Activated T-helper 1 cell treated with anti-CD3 and anti-CD28 coated beads, Interleukin-12 subunit alpha, Interleukin-12 subunit beta, Interleukin-2, Interleukin-4 antibody, amounts not matched to agents 30 ng/mL and 10 ng/mL and 1 ng/mL, durations not matched to agents 14 hours and 24 hours and 36 hours (primary cell): Measurements from ENCODE around the gene PCSK7. TPM values are rescaled to one million over a fixed set of nuclear protein-coding genes. Genes with fewer than 3 reads are reported as not detected.
"Not testable (repeated sequence)": the region's sequence is repeated elsewhere in the genome, so short reads cannot be mapped to it uniquely, and the experiment has no call there.

Experiments
- DNase-seq: peaks from one replicate; pipeline ENCODE4 v3.0.0; 2021; ENCODE audit warnings: low spot score
- H3K27ac Mint-ChIP-seq: one replicate; pipeline ENCODE4 v1.8.0; 2021; ENCODE audit warnings: mild to moderate bottlenecking, mixed read lengths
- H3K27me3 Mint-ChIP-seq: one replicate; pipeline ENCODE4 v1.8.0; 2022; ENCODE audit warnings: mild to moderate bottlenecking, moderate library complexity, mixed read lengths; ENCODE audit not compliant: insufficient read depth
- H3K36me3 Mint-ChIP-seq: one replicate; pipeline ENCODE4 v1.8.0; 2021; ENCODE audit warnings: low read depth, mixed read lengths
- H3K4me1 Mint-ChIP-seq: one replicate; pipeline ENCODE4 v1.8.0; 2021; ENCODE audit warnings: low read depth, mixed read lengths
- H3K4me3 Mint-ChIP-seq: one replicate; pipeline ENCODE4 v1.8.0; 2021; ENCODE audit warnings: mild to moderate bottlenecking, moderate library complexity, mixed read lengths
- H3K9me3 Mint-ChIP-seq: one replicate; pipeline ENCODE4 v1.8.0; 2021; ENCODE audit warnings: mixed read lengths
- intact Hi-C: fragments of 100-400 bp; cut with micrococcal nuclease; formaldehyde crosslinking; loops from one replicate; pipeline ENCODE4 v1.15.1; 2024
- total RNA-seq: library from RNA; stranded (reverse); gene quantifications from 2 replicates; pipeline ENCODE4 v1.2.3, GENCODE V29; 2022

The PCSK7 gene
- total RNA-seq = 151 and 154 TPM in 2 replicates

DNA sequence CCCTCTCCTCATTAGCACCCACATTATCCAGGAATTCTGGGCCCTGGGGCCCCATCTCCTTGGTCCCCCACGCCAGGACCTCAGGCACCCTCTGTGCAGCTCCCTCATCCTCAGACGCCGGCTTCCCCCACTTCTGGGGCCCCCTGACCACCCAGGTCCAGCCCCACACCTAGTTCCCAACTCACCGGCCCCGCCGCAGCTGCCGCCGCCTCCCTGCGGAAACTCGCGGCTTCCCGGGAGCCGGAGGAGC, at the start of gene PCSK7:
TSS of gene PCSK7 (minus strand) at position 232 of the 250 bp plus-strand sequence. CDS start 2,229 bp downstream, outside the sequence.
- Mint-ChIP-seq H3K27me3 (no peaks in the 10 kb centered on the region), H3K27ac (peak within 1 kb of the TSS; percentile 100), H3K9me3 (no peaks in the 10 kb centered on the region), H3K36me3 (peaks cover 23% of the 10 kb centered on the region), H3K4me3 (peak within 1 kb of the TSS; percentile 99), H3K4me1 (peaks cover 44% of the 10 kb centered on the region)
- intact Hi-C loops = loop anchor here (5.0 kb wide), 5 partner anchors 209 to 1696 kb away; partner anchors contain the start of genes BCL9L and IL10RA
- DNase-seq = no peak

- DNase-seq = no peak
- Mint-ChIP-seq H3K27me3 (no peaks in the 10 kb centered on the region), H3K9me3 (no peaks in the 10 kb centered on the region), H3K36me3 (peaks cover 9% of the 10 kb centered on the region), H3K4me3 (no peak overlapping the region), H3K4me1 (peaks cover 11% of the 10 kb centered on the region), H3K27ac (no peak overlapping the region)
- intact Hi-C loops = no loop called here
Measured at GRCh38 chr11:117281159-117281558, 49.3 kb upstream of the PCSK7 start.

DNA sequence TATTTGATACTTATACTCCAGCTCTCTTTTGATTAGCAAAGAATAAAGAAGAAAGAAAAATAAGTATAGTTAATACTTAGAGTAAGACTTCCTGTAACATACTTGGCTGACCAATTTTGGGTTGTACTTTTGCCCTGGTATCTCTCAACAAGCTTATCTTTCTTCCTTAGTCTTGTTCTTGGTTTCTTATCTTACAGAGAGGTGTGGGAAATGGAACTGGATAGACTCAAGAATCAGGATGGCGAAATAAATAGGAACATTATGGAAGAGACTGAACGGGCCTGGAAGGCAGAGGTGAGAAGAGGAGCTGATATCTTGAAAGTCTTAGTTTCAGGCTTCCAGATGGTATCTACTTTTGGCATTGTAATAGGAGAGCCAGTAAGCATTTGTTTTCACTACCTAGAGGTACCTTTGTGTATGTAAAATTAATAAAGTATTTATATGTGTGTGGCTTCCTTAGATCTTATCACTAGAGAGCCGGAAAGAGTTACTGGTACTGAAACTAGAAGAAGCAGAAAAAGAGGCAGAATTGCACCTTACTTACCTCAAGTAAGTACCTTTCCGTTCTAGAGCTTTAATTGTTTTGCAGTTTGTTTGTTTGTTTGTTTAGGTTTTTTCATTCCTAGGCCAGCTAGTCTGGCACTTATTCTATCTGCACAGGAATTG, 48.0 kb upstream of the PCSK7 start:
- Mint-ChIP-seq H3K4me1 (peaks cover 11% of the 10 kb centered on the region), H3K4me3 (no peak overlapping the region)

GRCh38 chr11:117278347-117278746, 46.5 kb upstream of the PCSK7 start:
- Mint-ChIP-seq H3K4me1 (peaks cover 11% of the 10 kb centered on the region), H3K27me3 (no peaks in the 10 kb centered on the region), H3K36me3 (peaks cover 15% of the 10 kb centered on the region), H3K27ac (no peak overlapping the region), H3K4me3 (no peak overlapping the region), H3K9me3 (no peaks in the 10 kb centered on the region)
- intact Hi-C loops = no loop called here
- DNase-seq = no peak

More for the DNA sequence above, 48.0 kb upstream of the PCSK7 start:
- no peaks in the 10 kb centered on the region for H3K9me3 Mint-ChIP-seq
- peaks cover 9% of the 10 kb centered on the region for H3K36me3 Mint-ChIP-seq
- no peaks in the 10 kb centered on the region for H3K27me3 Mint-ChIP-seq
- H3K27ac Mint-ChIP-seq = no peak overlapping the region
- no peak for DNase-seq
- intact Hi-C loops = no loop called here

DNA sequence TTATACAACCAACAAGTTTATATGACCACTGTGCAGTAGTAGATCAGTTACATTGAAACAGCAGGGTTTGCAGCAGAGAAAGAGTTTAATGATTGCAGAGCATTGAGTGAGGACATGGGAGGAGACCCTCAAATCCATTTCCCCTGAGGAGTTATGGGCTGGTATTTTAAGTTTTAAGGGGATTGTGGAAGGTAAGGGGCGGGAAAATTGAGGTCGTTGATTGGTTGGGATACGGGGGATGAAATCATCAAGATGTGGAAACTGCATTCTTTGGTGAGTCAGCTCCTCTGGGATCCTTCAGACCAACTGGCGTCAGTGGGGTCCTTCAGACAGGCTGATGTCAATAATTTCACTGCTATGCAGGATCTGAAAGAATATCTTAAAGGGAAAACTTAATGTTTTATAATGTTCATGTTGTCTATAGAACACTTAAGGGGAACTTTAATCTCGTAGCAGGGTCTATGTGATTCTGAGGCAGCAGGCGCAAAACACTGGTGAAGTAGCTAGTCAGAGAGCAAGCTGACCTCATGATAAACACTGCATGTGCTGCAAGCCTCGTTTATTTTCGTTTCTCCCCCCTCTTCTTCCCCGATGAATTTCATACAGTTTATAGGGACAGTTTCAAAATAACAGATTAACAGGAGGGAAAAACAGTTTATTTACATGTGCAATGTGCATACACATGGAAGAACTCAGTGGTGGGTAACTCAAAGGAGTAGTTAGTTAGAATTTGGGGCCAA, 41.8 kb upstream of the PCSK7 start:
- no peaks in the 10 kb centered on the region for H3K4me1 Mint-ChIP-seq
- DNase-seq = no peak
- no peak overlapping the region for H3K27ac Mint-ChIP-seq
- no peaks in the 10 kb centered on the region for H3K9me3 Mint-ChIP-seq
- intact Hi-C loops = no loop called here
- no peaks in the 10 kb centered on the region for H3K27me3 Mint-ChIP-seq
- H3K4me3 Mint-ChIP-seq = no peak overlapping the region
- H3K36me3 Mint-ChIP-seq = peaks cover 12% of the 10 kb centered on the region

DNA sequence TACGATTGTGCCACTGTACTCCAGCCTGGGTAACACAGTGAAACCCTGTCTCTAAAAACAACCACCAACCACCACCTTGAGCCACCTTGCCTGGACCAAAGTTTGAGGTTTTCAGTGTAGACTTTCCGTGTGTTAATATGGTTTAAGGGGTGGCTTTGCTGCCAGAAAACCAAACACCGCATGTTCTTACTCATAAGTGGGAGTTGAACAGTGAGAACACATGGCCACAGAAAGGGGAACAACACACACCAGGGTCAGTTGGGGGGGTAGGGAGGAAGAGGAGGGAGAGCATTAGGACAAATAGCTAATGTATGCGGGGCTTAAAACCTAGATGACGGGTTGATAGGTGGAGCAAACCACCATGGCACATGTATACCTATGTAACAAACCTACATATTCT, 40.3 kb upstream of the PCSK7 start:
- H3K27ac Mint-ChIP-seq, H3K4me1 Mint-ChIP-seq, intact Hi-C loops, H3K4me3 Mint-ChIP-seq, DNase-seq, H3K27me3 Mint-ChIP-seq, H3K9me3 Mint-ChIP-seq: not testable (repeated sequence)
- peaks cover 15% of the 10 kb centered on the region for H3K36me3 Mint-ChIP-seq

- Mint-ChIP-seq H3K4me3 (no peak overlapping the region), H3K27me3 (no peaks in the 10 kb centered on the region), H3K4me1 (no peaks in the 10 kb centered on the region), H3K36me3 (peaks cover 15% of the 10 kb centered on the region), H3K27ac (no peak overlapping the region), H3K9me3 (no peaks in the 10 kb centered on the region)
- DNase-seq = no peak
- intact Hi-C loops = no loop called here
Measured at GRCh38 chr11:117271208-117271607, 39.3 kb upstream of the PCSK7 start.

DNA sequence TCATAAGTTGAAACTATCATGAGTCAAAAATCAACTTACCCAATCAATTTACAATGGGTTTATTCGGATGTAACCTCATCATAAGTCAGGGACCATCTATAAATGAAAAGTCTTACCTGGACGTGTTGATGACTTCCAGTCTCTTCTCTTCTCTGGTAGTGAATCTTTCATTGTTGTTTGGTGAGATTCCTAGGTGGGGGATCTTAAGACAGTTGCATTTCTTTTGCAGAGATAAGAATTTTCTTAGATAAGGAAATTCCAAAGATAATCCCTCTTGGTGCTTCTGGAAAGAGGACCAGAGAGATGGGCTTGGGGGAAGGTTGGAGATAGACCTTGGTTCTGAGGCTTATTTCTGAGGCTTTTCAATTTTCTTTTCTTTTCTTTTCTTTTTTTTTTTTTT, 38.0 kb upstream of the PCSK7 start:
- Mint-ChIP-seq H3K9me3 (no peaks in the 10 kb centered on the region), H3K27me3 (no peaks in the 10 kb centered on the region), H3K27ac (no peak overlapping the region), H3K4me3 (no peak overlapping the region), H3K4me1 (no peaks in the 10 kb centered on the region), H3K36me3 (peaks cover 14% of the 10 kb centered on the region)
- intact Hi-C loops = no loop called here
- no peak for DNase-seq

GRCh38 chr11:117265745-117266144, 33.9 kb upstream of the PCSK7 start:
- no peak overlapping the region for H3K27ac Mint-ChIP-seq
- no peaks in the 10 kb centered on the region for H3K9me3 Mint-ChIP-seq
- no peaks in the 10 kb centered on the region for H3K4me1 Mint-ChIP-seq
- peaks cover 4% of the 10 kb centered on the region for H3K36me3 Mint-ChIP-seq
- H3K27me3 Mint-ChIP-seq = no peaks in the 10 kb centered on the region
- intact Hi-C loops = no loop called here
- DNase-seq = no peak
- H3K4me3 Mint-ChIP-seq = no peak overlapping the region

DNA sequence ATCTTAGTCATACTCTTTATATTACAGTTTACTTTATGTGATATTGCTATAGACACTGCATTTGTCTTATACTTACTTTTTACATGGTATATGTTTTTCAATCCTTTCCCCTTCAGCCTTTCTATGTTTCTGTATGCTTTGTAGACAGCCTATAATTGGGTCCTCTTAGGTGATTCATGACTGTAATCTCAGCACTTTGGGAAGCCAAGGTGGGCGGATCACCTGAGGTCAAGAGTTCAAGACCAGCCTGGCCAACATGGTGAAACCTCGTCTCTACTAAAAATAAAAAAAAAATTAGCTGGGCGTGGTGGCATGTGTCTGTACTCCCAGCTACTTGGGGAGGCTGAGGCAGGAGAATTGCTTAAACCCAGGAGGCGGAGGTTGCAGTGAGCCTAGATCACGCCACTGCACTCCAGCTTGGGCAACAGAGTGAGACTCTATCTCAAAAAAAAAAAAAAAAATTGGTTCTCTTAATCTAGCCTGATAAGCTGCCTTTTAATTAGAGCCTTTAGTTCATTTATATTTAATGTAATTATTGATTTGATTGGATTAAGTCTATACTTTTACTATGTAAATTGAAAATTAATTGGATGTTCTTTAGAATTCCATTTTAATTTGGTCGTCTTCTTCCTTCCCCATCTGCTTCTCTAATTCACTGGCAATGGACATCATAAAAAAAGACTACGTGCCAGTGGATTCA, 32.9 kb upstream of the PCSK7 start:
- H3K27ac Mint-ChIP-seq, H3K4me3 Mint-ChIP-seq, H3K9me3 Mint-ChIP-seq, H3K27me3 Mint-ChIP-seq, DNase-seq, intact Hi-C loops, H3K36me3 Mint-ChIP-seq, H3K4me1 Mint-ChIP-seq: not testable (repeated sequence)

DNA sequence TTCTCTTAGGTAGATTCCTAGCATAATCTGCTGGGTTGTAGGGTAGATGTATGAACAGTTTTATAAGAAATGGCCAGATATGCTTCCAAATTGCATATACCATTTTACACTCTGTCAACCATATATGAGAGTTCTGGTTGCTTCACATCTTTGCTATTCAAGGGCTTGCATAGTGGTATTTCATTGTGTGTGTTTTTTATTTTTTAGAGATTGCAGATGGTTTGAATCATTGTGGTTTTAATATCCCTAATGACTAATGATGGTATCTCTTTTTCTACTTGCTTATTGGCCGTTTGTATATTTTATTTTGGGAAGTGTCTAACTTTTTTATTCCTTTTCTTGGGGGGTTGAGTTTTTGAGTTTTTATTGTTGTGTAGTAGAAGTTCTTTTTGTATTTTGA, 27.5 kb upstream of the PCSK7 start:
- intact Hi-C loops = no loop called here
- no peak overlapping the region for H3K27ac Mint-ChIP-seq

DNA sequence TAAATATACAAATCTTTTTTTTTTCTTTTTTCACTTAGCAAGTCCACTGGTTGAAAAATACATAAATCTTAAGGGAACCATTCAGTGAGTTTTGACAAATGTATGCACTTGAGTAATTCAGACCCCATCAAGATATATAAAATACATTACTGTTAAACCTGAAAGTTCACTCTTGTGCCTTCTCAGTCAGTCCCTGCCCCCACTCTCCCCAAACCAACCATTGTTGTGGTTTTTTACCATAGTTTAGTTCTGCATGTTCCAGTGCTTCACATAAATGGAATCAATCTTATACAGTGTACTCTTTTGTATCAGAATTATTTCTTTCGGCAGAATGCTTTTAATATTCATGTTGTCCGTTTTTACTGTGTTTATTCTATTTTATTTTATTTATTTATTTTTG, 26.7 kb upstream of the PCSK7 start:
- Mint-ChIP-seq H3K36me3 (peaks cover 12% of the 10 kb centered on the region), H3K4me1 (peaks cover 5% of the 10 kb centered on the region), H3K27me3 (no peaks in the 10 kb centered on the region), H3K9me3 (no peaks in the 10 kb centered on the region), H3K27ac (no peak overlapping the region), H3K4me3 (no peak overlapping the region)
- no peak for DNase-seq
- intact Hi-C loops = no loop called here

More for the DNA sequence above, 27.5 kb upstream of the PCSK7 start:
- H3K36me3 Mint-ChIP-seq = peaks cover 10% of the 10 kb centered on the region
- peaks cover 5% of the 10 kb centered on the region for H3K4me1 Mint-ChIP-seq
- H3K9me3 Mint-ChIP-seq = no peaks in the 10 kb centered on the region
- no peak for DNase-seq
- H3K27me3 Mint-ChIP-seq = no peaks in the 10 kb centered on the region
- H3K4me3 Mint-ChIP-seq = no peak overlapping the region

DNA sequence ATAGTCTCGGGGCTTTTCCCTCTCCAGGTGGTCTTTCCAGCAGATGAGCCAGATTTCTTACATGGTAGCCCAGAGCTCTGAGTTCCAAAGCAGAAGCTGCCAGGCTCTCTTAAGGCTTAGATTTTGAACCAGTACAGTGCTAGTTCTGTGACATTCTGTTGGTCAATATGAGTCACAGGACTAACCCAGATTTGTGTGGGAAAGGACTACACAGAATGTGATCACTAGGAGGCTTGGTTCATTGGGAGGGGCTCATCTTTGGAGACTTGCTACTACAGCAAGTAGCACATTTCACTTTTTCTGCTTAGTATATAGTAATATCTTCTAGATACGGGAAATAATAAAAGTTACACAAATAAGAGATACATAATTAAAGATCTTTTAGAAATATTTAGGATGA, 24.7 kb upstream of the PCSK7 start:
- peaks cover 17% of the 10 kb centered on the region for H3K36me3 Mint-ChIP-seq
- no peak overlapping the region for H3K4me3 Mint-ChIP-seq
- peaks cover 5% of the 10 kb centered on the region for H3K4me1 Mint-ChIP-seq
- intact Hi-C loops = no loop called here
- H3K27ac Mint-ChIP-seq = no peak overlapping the region
- H3K27me3 Mint-ChIP-seq = no peaks in the 10 kb centered on the region
- no peaks in the 10 kb centered on the region for H3K9me3 Mint-ChIP-seq
- DNase-seq = no peak
